Kidney glomerular epithelial cell (primary cell): ENCODE results near the gene THOC7.

Experiments used
- DNase-seq: peaks from one replicate; lab custom pipeline; 2025; lab: John Stamatoyannopoulos, UW

Gene THOC7

DNA sequence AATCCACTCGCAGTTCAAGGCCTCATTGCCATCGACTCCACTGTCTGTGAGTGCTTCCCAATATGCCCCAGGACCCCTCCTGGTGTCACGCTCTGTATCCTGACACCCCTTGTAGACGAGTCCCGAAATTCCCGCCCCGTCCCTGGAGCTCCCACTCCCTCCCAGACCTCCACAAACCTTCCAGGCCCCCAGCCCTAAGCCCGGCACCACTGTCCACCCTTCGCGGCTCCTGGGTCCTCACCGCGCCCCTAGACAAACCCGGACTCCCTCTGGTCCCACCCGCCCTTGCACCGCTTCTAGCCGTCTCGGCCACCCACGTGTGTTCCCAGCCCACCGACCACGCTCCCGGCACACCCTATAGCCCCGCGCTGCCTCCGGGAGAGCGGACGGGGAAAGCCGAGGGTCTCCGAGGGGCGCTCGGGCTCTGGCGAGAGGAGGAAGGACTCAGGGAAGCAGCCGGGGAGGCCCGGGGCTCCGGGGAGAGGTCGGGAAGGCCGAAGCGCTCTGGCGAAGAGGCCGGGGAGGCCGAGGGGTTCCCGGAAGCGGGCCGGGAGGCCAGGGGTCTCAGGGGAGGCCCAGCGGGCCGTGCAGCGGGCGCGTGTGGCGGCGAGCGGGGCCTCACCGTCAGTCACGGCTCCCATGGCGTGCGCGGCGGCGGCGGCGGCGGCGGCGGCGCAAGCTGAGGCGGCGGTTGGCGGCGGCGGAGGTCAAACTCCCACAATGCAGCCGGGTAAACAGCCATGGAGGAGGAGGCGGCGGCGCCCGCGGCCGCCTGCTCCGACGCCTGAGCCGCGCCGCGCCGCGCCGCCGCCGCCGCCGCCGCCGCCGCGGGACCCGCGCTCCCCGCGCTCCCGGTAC is at the start of gene THOC7, which contains the start of gene ATXN7:
Gene THOC7, minus strand, starts transcription at position 656 of the 858 bp plus-strand sequence. Its CDS starts 15 bp downstream, at position 641.
Gene ATXN7, plus strand, starts transcription at position 718 of the 858 bp plus-strand sequence. CDS start 48,732 bp downstream, outside the sequence.
- DNase-seq: no peak

DNA sequence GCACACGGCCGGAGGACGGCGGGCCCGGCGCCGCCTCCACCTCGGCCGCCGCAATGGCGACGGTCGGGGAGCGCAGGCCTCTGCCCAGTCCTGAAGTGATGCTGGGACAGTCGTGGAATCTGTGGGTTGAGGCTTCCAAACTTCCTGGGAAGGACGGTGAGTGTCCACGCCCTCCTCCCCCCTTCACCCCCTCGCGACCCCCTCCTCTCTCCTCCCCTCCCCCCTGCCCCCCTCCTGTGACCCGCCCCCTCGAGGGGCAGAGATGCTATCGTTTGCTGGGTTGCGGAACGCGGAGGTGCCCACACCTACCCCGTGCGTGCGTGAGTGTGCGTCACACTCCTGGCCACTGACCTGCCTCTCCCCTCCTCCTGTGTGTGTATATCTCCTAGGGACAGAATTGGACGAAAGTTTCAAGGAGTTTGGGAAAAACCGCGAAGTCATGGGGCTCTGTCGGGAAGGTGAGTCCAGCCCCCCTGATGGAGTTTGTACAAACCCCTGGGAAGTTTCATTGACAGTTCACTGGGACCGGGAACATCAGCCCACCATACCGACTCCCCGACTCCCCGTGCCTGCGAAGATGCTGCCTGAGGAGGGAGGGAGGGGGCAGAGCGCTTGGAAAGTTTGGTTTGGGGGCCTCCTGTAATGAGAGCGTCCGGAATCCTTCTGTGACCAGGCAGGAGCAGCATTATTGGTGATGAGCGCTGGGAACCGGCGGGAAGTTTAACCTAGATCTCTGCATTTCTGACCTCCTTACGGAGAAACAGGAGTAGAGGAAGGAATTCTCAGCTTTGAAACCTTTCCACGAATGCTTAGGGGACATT is 49.4 kb upstream of the THOC7 start:
- no peak for DNase-seq

GRCh38 chr3:63911873-63912767 is 48.5 kb upstream of the THOC7 start, which contains the start of gene SCAANT1:
SCAANT1 (minus strand) TSS chr3:63912383.
- peak; percentile 50 for DNase-seq

DNA sequence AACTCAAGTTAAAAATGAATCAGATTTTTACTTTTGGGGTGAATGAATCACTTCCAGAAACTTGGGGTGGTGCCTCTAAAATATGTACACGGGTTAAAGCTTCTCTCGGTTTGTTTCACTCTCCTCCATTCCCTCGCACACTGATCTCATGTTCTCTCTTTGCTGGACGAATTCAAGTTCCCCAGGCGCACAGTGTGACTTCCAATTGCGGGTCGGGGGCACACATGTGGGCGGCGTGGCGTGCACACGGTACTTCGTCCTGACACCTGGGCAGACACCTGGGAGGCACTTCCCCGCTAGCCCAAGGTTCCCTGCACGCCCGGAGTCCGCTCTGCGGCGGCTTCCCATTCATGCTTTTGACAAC is 47.9 kb upstream of the THOC7 start:
- no peak for DNase-seq

DNA sequence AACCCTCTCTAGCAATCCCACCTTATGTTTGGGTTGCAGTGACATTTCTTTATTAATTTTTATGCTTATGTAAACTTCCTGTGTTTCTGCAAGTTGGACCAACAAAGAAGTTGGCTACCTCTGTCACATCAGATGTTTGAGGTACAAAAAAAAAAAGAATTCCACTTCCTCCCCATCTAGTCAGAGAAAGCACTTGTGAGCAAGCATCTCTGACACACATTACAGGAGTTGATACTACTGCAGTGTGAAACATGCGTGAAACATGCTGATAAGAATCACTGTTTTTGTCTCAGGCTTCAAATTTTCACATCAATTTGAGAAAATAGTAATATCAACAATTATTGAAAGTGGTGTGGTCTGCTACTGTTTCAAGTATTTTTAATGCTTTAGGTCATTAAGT is 47.3 kb upstream of the THOC7 start:
- no peak for DNase-seq

- DNase-seq: no peak
These were observed 46.4 kb upstream of the THOC7 start for GRCh38 chr3:63910001-63910400.

- DNase-seq: no peak
These were observed 45.8 kb upstream of the THOC7 start for GRCh38 chr3:63909431-63909830.

GRCh38 chr3:63908776-63909175 is 45.2 kb upstream of the THOC7 start:
- DNase-seq: no peak

GRCh38 chr3:63908081-63908736 is 44.6 kb upstream of the THOC7 start:
- peak; percentile 22 for DNase-seq

GRCh38 chr3:63905731-63906620 is 42.4 kb upstream of the THOC7 start:
- no peak for DNase-seq

DNA sequence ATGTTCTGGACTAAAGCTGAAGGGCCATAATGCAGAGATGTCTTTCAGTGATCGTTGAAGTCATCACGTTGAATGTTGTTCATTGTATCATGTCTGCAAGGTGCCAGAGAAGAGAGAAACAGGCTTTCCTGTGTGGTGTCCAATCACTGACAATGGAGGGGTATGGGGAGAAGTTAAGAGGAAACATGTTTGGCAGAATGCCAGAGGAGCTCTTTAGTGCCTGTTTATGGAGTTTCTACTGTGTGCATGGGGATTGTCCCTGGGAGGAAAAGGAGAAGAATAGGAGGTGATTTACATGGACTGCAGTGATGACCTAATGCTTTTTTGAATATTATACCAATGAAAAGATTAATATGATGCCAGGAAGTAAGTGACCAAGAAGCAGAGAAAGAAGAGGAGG is 36.9 kb upstream of the THOC7 start:
- DNase-seq: no peak

GRCh38 chr3:63900010-63900409 is 36.4 kb upstream of the THOC7 start:
- no peak for DNase-seq

GRCh38 chr3:63896332-63897030 is 32.9 kb upstream of the THOC7 start:
- no peak for DNase-seq

DNA sequence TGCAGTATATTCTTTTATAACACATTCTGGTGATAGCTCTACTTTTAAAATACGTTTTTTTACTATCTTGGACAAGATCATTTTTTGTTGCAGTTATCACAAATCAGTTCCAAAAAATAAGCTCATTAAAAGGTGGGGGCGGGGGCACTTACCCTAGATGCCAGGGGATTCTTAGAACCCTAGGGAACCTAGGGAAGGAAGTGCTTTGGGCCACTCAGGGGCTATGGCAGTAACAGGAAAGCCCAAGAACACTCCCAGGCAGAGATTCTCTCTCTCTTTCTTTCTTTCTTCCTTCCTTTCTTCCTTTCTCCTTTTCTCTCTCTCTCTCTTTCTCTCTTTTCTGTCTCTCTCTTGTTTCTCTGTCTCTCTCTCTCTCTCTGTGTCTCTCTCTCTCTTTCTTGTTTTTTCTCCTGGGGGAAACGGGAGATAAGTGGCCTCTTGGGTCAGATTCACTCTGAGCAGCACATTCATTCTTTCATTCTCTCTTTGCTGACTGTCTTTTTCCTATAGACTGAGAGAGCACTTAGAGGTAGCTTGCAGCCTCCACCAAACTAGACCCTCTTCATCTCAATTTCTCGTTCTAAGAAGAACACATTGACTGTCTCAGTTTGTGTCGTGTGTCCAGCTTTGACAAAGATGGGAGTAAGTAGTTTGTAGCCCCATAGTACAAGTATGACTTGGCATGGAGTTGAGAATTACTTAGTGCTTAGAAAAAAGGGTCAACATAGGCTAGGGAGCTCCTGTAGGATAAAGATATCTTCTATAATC is 32.0 kb upstream of the THOC7 start:
- no peak for DNase-seq

DNA sequence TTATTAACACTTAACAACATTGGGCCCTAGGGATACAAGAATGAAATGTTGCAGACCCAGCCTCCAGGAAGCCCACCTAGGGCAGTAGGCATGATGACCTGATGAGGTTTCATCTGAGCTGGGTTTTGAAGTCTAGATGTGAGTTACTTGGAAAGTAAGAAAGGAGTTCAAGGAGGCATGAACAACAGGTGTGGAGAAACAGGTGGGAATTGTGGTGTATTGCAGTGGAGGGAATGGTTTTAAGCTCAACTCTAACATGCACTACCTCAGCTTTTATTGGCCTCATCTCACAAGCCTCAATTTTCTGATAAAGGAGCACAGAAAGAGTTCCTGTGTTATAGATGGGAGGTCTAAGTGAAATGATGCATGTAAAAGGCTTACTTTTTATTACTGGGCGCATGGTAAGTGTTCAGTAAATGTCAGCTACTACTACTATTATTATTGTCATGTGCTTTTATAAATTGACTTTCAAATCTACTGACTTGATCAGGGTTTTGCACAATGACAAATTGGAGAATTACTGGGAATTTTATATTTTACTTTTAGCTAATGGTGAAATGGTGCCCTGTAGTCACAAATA is 29.3 kb upstream of the THOC7 start:
- no peak for DNase-seq

- DNase-seq: no peak
These were observed 27.9 kb upstream of the THOC7 start for GRCh38 chr3:63891518-63891917.

DNA sequence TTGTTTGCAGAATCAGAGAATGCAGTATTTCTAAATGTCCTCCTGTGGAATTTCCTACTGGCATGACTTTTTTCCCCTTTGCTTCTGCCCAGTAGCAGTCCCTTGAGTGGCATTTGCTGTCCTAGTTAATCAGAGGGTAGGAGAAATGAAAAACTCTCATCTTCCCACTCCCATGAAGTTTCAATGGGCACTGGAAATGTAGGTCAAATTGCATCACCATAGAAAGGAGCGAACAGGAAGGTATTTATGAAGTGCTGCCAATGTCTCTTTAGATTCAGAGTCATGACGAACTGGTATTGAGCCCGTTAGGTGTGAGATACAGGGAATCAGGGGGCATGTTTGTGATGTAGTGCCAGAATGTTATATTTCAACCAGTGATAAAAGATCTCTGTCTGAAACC is 23.3 kb upstream of the THOC7 start:
- DNase-seq: no peak

- no peak for DNase-seq
These were observed 17.0 kb upstream of the THOC7 start for GRCh38 chr3:63880653-63881052.
